HepG2 (cell line): ENCODE results near the gene CSNK1D. TPM values are rescaled to one million over a fixed set of nuclear protein-coding genes. Genes with fewer than 3 reads are reported as not detected.

Experiments
- ARNT2 ChIP-seq: sonication (generic); formaldehyde crosslinking; IDR thresholded peaks from 2 replicates; pipeline ENCODE4 v1.8.0; 2022; ENCODE audit warnings: mild to moderate bottlenecking, low read depth, missing genetic modification reagents, moderate library complexity
- ATM ChIP-seq: fragments of 450-650 bp; IDR thresholded peaks from 2 replicates; pipeline ENCODE4 v1.7.1; 2017; ENCODE audit warnings: mild to moderate bottlenecking, borderline replicate concordance
- HCFC1 ChIP-seq: fragments of 150-350 bp; IDR thresholded peaks from 2 replicates; pipeline ENCODE4 v1.6.1; 2014; ENCODE audit warnings: low read depth, low read length
- MEIS2 ChIP-seq: sonication (generic); formaldehyde crosslinking; IDR thresholded peaks from 2 replicates; pipeline ENCODE4 v1.9.0; 2021; ENCODE audit warnings: mild to moderate bottlenecking, missing genetic modification reagents
- MTA1 ChIP-seq: sonication (generic); formaldehyde crosslinking; IDR thresholded peaks from 2 replicates; pipeline ENCODE4 v1.4.0; 2020; ENCODE audit warnings: missing genetic modification reagents, mild to moderate bottlenecking, borderline replicate concordance
- MXD1 ChIP-seq: sonication (generic); formaldehyde crosslinking; IDR thresholded peaks from 2 replicates; pipeline ENCODE4 v1.4.0; 2020; ENCODE audit warnings: mild to moderate bottlenecking, missing genetic modification reagents
- PREB ChIP-seq: sonication (generic); formaldehyde crosslinking; IDR thresholded peaks from 2 replicates; pipeline ENCODE4 v1.4.0; 2020; ENCODE audit warnings: missing genetic modification reagents
- RBFOX2 ChIP-seq: fragments of 200-400 bp; formaldehyde crosslinking; IDR thresholded peaks from 2 replicates; pipeline ENCODE4 v1.6.1; 2017; ENCODE audit warnings: low read depth, mild to moderate bottlenecking, low read length
- RBM22 ChIP-seq: fragments of 200-400 bp; formaldehyde crosslinking; optimal IDR thresholded peaks from 2 replicates; pipeline ENCODE3; 2017; ENCODE audit warnings: mild to moderate bottlenecking, low read length, moderate library complexity
- SOX6 ChIP-seq, 2 experiments: fragments of 450-650 bp in 1 of 2; sonication (generic) in 1 of 2; formaldehyde crosslinking in 1 of 2; IDR thresholded peaks; 2 replicates each; pipeline versions ENCODE4 v1.4.0 to v1.6.1; 2017 to 2020; ENCODE audit warnings: antibody characterized with exemption in 1 of 2, mild to moderate bottlenecking in 1 of 2, missing genetic modification reagents in 1 of 2
- TCF7L2 ChIP-seq: IDR thresholded peaks from 2 replicates; pipeline ENCODE4 v1.6.1; 2011; ENCODE audit warnings: mild to moderate bottlenecking, low read depth, low read length, moderate library complexity
- U2AF1 ChIP-seq: fragments of 200-400 bp; formaldehyde crosslinking; optimal IDR thresholded peaks from 2 replicates; pipeline ENCODE3; 2017; ENCODE audit warnings: mild to moderate bottlenecking, low read depth, low read length
- YEATS2 ChIP-seq: sonication (generic); formaldehyde crosslinking; IDR thresholded peaks from 2 replicates; pipeline ENCODE4 v1.4.0; 2020; ENCODE audit warnings: missing genetic modification reagents, borderline replicate concordance
- ZBTB38 ChIP-seq: sonication (generic); formaldehyde crosslinking; IDR thresholded peaks from 2 replicates; pipeline ENCODE4 v1.5.1; 2020; ENCODE audit warnings: mild to moderate bottlenecking, missing genetic modification reagents
- ZFAT ChIP-seq: sonication (generic); formaldehyde crosslinking; conservative IDR thresholded peaks from 2 replicates; pipeline ENCODE4 v1.8.1; 2023; ENCODE audit warnings: missing genetic modification reagents, inconsistent platforms
- ZNF30 ChIP-seq: sonication (generic); formaldehyde crosslinking; IDR thresholded peaks from 2 replicates; pipeline ENCODE4 v1.5.0; 2020; ENCODE audit warnings: mild to moderate bottlenecking, missing genetic modification reagents
- ZNF530 ChIP-seq: sonication (generic); formaldehyde crosslinking; IDR thresholded peaks from 2 replicates; pipeline ENCODE4 v1.5.0; 2020; ENCODE audit warnings: low read depth, mild to moderate bottlenecking, missing genetic modification reagents
- ZNF710 ChIP-seq: sonication (generic); formaldehyde crosslinking; IDR thresholded peaks from 2 replicates; pipeline ENCODE4 v1.5.0; 2020; ENCODE audit warnings: mild to moderate bottlenecking, missing genetic modification reagents, borderline replicate concordance
- ZUFSP ChIP-seq: sonication (generic); formaldehyde crosslinking; IDR thresholded peaks from 2 replicates; pipeline ENCODE4 v1.9.0; 2021; ENCODE audit warnings: missing genetic modification reagents, mild to moderate bottlenecking, borderline replicate concordance
- polyA plus RNA-seq, 8 experiments: library from polyadenylated mRNA; depleted of rRNA in 3 of 8; stranded (reverse) in 7 of 8; unstranded in 1 of 8; fragments of >200 nt; fragmentation: Illumina TruSeq in 4 of 8; extraction: Trizol in 4 of 8; gene quantifications; 2 replicates each; pipeline versions ENCODE4 v1.2.1 to v1.2.3, GENCODE V29; 2011 to 2016; ENCODE audit warnings: low read depth in 4 of 8, missing spikeins in 1 of 8, mixed read lengths in 1 of 8; ENCODE audit not compliant: insufficient read depth in 1 of 8
- total RNA-seq, 5 experiments: library from RNA; depleted of rRNA; stranded (reverse); fragments of >200 nt; fragmentation: Illumina TruSeq; extraction: Trizol; gene quantifications; 2 replicates each; pipeline ENCODE4 v1.2.3, GENCODE V29; 2016; ENCODE audit warnings: low read depth in 1 of 5
- TF ChIP-seq, protein P1 (sequence below): sonication (generic); formaldehyde crosslinking; IDR thresholded peaks from 2 replicates; pipeline ENCODE4 v1.4.0; 2020; ENCODE audit warnings: missing genetic modification reagents
- TF ChIP-seq, protein P2 (sequence below): sonication (generic); formaldehyde crosslinking; IDR thresholded peaks from 2 replicates; pipeline ENCODE4 v1.5.1; 2020; ENCODE audit warnings: mild to moderate bottlenecking, moderate library complexity, missing genetic modification reagents

Gene CSNK1D
- total and polyA plus RNA-seq, 2 of the 13 experiments (the other 11 are each of a cell fraction or from before 2014, with no cell fraction given): 31.5 to 128 TPM

- no peak for TF ChIP-seq SOX6 (IDR thresholded peaks at IDR 0.05)
- TF ChIP-seq SOX6 (CRISPR knock-in tag; IDR thresholded peaks at IDR 0.05): no peak
- TF ChIP-seq PREB (CRISPR knock-in tag): no peak
- TF ChIP-seq, protein P1, sequence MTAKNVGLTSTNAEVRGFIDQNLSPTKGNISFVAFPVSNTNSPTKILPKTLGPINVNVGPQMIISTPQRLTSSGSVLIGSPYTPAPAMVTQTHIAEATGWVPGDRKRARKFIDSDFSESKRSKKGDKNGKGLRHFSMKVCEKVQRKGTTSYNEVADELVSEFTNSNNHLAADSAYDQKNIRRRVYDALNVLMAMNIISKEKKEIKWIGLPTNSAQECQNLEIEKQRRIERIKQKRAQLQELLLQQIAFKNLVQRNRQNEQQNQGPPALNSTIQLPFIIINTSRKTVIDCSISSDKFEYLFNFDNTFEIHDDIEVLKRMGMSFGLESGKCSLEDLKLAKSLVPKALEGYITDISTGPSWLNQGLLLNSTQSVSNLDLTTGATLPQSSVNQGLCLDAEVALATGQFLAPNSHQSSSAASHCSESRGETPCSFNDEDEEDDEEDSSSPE (CRISPR knock-in tag): no peak
- 0 out of 2 replicates have a peak, but pooled peaks have one; percentile 26 for TF ChIP-seq MEIS2 (CRISPR knock-in tag)
- TF ChIP-seq HCFC1: no peak
- no peak for TF ChIP-seq ZNF530
- no peak for TF ChIP-seq ZUFSP (CRISPR knock-in tag)
- TF ChIP-seq YEATS2 (CRISPR knock-in tag): no peak
- no peak for TF ChIP-seq ZFAT (CRISPR knock-in tag)
- no peak for TF ChIP-seq MTA1
- TF ChIP-seq ZBTB38: peak; percentile 98
- no peak for TF ChIP-seq TCF7L2
- TF ChIP-seq ZNF30 (CRISPR knock-in tag): no peak
- peak; percentile 90 for TF ChIP-seq RBM22
- TF ChIP-seq, protein P2, sequence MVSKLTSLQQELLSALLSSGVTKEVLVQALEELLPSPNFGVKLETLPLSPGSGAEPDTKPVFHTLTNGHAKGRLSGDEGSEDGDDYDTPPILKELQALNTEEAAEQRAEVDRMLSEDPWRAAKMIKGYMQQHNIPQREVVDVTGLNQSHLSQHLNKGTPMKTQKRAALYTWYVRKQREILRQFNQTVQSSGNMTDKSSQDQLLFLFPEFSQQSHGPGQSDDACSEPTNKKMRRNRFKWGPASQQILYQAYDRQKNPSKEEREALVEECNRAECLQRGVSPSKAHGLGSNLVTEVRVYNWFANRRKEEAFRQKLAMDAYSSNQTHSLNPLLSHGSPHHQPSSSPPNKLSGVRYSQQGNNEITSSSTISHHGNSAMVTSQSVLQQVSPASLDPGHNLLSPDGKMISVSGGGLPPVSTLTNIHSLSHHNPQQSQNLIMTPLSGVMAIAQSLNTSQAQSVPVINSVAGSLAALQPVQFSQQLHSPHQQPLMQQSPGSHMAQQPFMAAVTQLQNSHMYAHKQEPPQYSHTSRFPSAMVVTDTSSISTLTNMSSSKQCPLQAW: no peak
- TF ChIP-seq MXD1: no peak
- no peak for TF ChIP-seq ARNT2 (CRISPR knock-in tag)
- TF ChIP-seq U2AF1: peak; percentile 27
- peak; percentile 57; the same call in 1 of the 2 replicates for TF ChIP-seq RBFOX2
- TF ChIP-seq ATM: no peak
- TF ChIP-seq ZNF710 (CRISPR knock-in tag): no peak
These were observed 34.9 kb downstream of the CSNK1D start (continued) for GRCh38 chr17:82238472-82239201.
